A549 (cell line): ENCODE data around the gene ENPP1. TPM values are rescaled to one million over a fixed set of nuclear protein-coding genes. Genes with fewer than 3 reads are reported as not detected.

Experiments
- ATAC-seq, 2 experiments: fragments of 200-7000 bp in 1 of 2; fragments of >200 bp in 1 of 2; cut with Nextera tagmentation in 1 of 2; cut with Tn5 transposase in 1 of 2; 3 replicates each; pipeline versions ENCODE4 v1.8.0 to v1.9.1; 2018 to 2020; ENCODE audit warnings: mild to moderate bottlenecking in 1 of 2, moderate library complexity in 1 of 2
- CTCF ChIA-PET: fragments of 300-600 bp; sonication (Branson Sonifier 250); formaldehyde crosslinking; extraction: SDS; loops from one replicate; lab custom pipeline; 2021; ENCODE audit warnings: antibody characterized with exemption, inconsistent platforms; lab: Yijun Ruan, JAX
- POLR2A ChIA-PET: fragments of 350-600 bp; formaldehyde crosslinking; extraction: SDS; loops from one replicate; lab custom pipeline; 2021; ENCODE audit warnings: antibody characterized with exemption, inconsistent platforms; lab: Yijun Ruan, JAX
- DNase-seq, 2 experiments: peaks; one replicate each; pipeline versions ENCODE4 v3.0.0 to v3.0.0-alpha.2; 2011 to 2016; ENCODE audit warnings: low read depth in 1 of 2, low spot score in 1 of 2
- FAIRE-seq: peaks from 2 replicates; lab custom pipeline; 2011; peaks lifted over from hg19 to GRCh38; lab: Jason Lieb, UNC
- H3K27ac ChIP-seq, 2 experiments: fragments of >200 bp; sonication (Bioruptor Twin); formaldehyde crosslinking; 3 replicates each; pipeline ENCODE4 v1.5.1; 2016 to 2017
- H3K4me1 ChIP-seq: fragments of >200 bp; sonication (Bioruptor Twin); formaldehyde crosslinking; 3 replicates; pipeline ENCODE4 v1.6.1; 2016
- H3K4me2 ChIP-seq: fragments of >200 bp; sonication (Bioruptor Twin); formaldehyde crosslinking; 3 replicates; pipeline ENCODE4 v1.6.1; 2016
- H3K4me3 ChIP-seq: fragments of >200 bp; sonication (Bioruptor Twin); formaldehyde crosslinking; 3 replicates; pipeline ENCODE4 v1.5.1; 2016
- H3K9me3 ChIP-seq: fragments of >200 bp; sonication (Bioruptor Twin); formaldehyde crosslinking; 3 replicates; pipeline ENCODE4 v1.6.1; 2016
- BHLHE40 ChIP-seq: IDR thresholded peaks from 2 replicates; pipeline ENCODE4 v1.6.1; 2012; ENCODE audit warnings: low read depth, low read length, inconsistent platforms
- CEBPB ChIP-seq, 2 experiments: fragments of >200 bp in 1 of 2; sonication (Bioruptor Twin) in 1 of 2; formaldehyde crosslinking in 1 of 2; IDR thresholded peaks; 2 replicates each; pipeline ENCODE4 v1.6.1; 2012 to 2016
- CTCF ChIP-seq: fragments of >200 bp; sonication (Bioruptor Twin); formaldehyde crosslinking; IDR thresholded peaks from 3 replicates; pipeline ENCODE4 v1.5.1; 2016
- FOSB ChIP-seq: fragments of 250-450 bp; sonication (Bioruptor Pico); IDR thresholded peaks from 2 replicates; pipeline ENCODE4 v1.5.0; 2020; ENCODE audit warnings: mild to moderate bottlenecking, moderate library complexity
- GATA3 ChIP-seq: IDR thresholded peaks from 2 replicates; pipeline ENCODE4 v1.6.1; 2012; ENCODE audit warnings: borderline replicate concordance
- HEYL ChIP-seq: fragments of 250-450 bp; sonication (Bioruptor Pico); IDR thresholded peaks from 2 replicates; pipeline ENCODE4 v1.8.0; 2021; ENCODE audit warnings: mild to moderate bottlenecking, moderate library complexity
- HMGXB4 ChIP-seq: fragments of 250-450 bp; sonication (Bioruptor Pico); IDR thresholded peaks from 2 replicates; pipeline ENCODE4 v1.5.0; 2021; ENCODE audit warnings: mild to moderate bottlenecking, moderate library complexity, borderline replicate concordance
- HOXA7 ChIP-seq: fragments of 250-450 bp; sonication (Bioruptor Pico); IDR thresholded peaks from 2 replicates; pipeline ENCODE4 v1.5.0; 2020; ENCODE audit warnings: mild to moderate bottlenecking, moderate library complexity
- HOXB5 ChIP-seq: fragments of 250-450 bp; sonication (Bioruptor Pico); IDR thresholded peaks from 2 replicates; pipeline ENCODE4 v1.5.0; 2020; ENCODE audit warnings: mild to moderate bottlenecking, moderate library complexity
- JUN ChIP-seq, 2 experiments: fragments of >200 bp; sonication (Bioruptor Twin); formaldehyde crosslinking; IDR thresholded peaks; 2 replicates in 1 of 2; 3 replicates in 1 of 2; pipeline ENCODE4 v1.6.1; 2016 to 2017
- KDM1A ChIP-seq: fragments of 200-600 bp; sonication (generic); IDR thresholded peaks from 2 replicates; pipeline ENCODE4 v1.6.1; 2016; ENCODE audit warnings: low read depth, mild to moderate bottlenecking
- MAFK ChIP-seq: fragments of 450-650 bp; IDR thresholded peaks from 2 replicates; pipeline ENCODE4 v1.6.1; 2014; ENCODE audit not compliant: partially characterized antibody
- MAX ChIP-seq: IDR thresholded peaks from 2 replicates; pipeline ENCODE4 v1.6.1; 2012
- MYC ChIP-seq: IDR thresholded peaks from 2 replicates; pipeline ENCODE4 v1.6.1; 2012; ENCODE audit warnings: mild to moderate bottlenecking, inconsistent platforms, low read length, improper control_type of control experiment, borderline replicate concordance
- NFE2L2 ChIP-seq: fragments of 150-350 bp; conservative IDR thresholded peaks from 2 replicates; pipeline ENCODE4 v1.6.1; 2014; ENCODE audit warnings: low read length
- PBX3 ChIP-seq: IDR thresholded peaks from 2 replicates; pipeline ENCODE4 v1.6.1; 2012
- RAD21 ChIP-seq, 2 experiments: fragments of >200 bp in 1 of 2; sonication (Bioruptor Twin) in 1 of 2; formaldehyde crosslinking in 1 of 2; IDR thresholded peaks in 1 of 2; conservative IDR thresholded peaks in 1 of 2; 2 replicates in 1 of 2; 3 replicates in 1 of 2; pipeline ENCODE4 v1.6.1; 2012 to 2018; ENCODE audit warnings: inconsistent platforms in 1 of 2
- RCOR1 ChIP-seq: fragments of 150-350 bp; IDR thresholded peaks from 2 replicates; pipeline ENCODE4 v1.6.1; 2014; ENCODE audit warnings: antibody characterized with exemption, low read length, low read depth
- REST ChIP-seq: fragments of 200-600 bp; sonication (generic); IDR thresholded peaks from 2 replicates; pipeline ENCODE4 v1.6.1; 2016; ENCODE audit warnings: antibody characterized with exemption, mild to moderate bottlenecking, moderate library complexity
- RNF2 ChIP-seq: fragments of 200-600 bp; sonication (generic); IDR thresholded peaks from 2 replicates; pipeline ENCODE4 v1.6.1; 2016; ENCODE audit warnings: low read depth, mild to moderate bottlenecking, antibody characterized with exemption, moderate library complexity, borderline replicate concordance
- SREBF2 ChIP-seq: fragments of 450-650 bp; IDR thresholded peaks from 2 replicates; pipeline ENCODE4 v1.6.1; 2014; ENCODE audit warnings: mild to moderate bottlenecking, moderate library complexity
- TFCP2L1 ChIP-seq: fragments of 250-450 bp; sonication (Bioruptor Pico); IDR thresholded peaks from 2 replicates; pipeline ENCODE4 v1.5.0; 2021; ENCODE audit warnings: mild to moderate bottlenecking
- TP53 ChIP-seq: fragments of 250-450 bp; sonication (Bioruptor Pico); IDR thresholded peaks from 2 replicates; pipeline ENCODE4 v1.5.0; 2021; ENCODE audit warnings: mild to moderate bottlenecking, moderate library complexity
- USF2 ChIP-seq: fragments of 450-650 bp; IDR thresholded peaks from 2 replicates; pipeline ENCODE4 v1.6.1; 2014; ENCODE audit warnings: antibody characterized with exemption
- ZC3H11A ChIP-seq: fragments of 450-650 bp; IDR thresholded peaks from 2 replicates; pipeline ENCODE4 v1.6.1; 2014; ENCODE audit warnings: antibody characterized with exemption, mild to moderate bottlenecking
- ZNF302 ChIP-seq: fragments of 250-450 bp; sonication (Bioruptor Pico); IDR thresholded peaks from 2 replicates; pipeline ENCODE4 v1.9.0; 2021; ENCODE audit warnings: inconsistent platforms, mild to moderate bottlenecking, moderate library complexity
- WGBS: methylation state at CpG from one replicate; pipeline ENCODE4 v1.1.6; 2017; ENCODE audit errors: missing lambda C conversion rate; 5-methylcytosine and 5-hydroxymethylcytosine counted together
- polyA plus RNA-seq, 4 experiments: library from polyadenylated mRNA; depleted of rRNA in 3 of 4; stranded (reverse); fragments of >200 nt; fragmentation: RNase III in 1 of 4; extraction: RNeasy Plus Mini Kit Qiagen cat#74134 plus additional on column Dnase treatment in 1 of 4; gene quantifications; 2 replicates in 3 of 4; 3 replicates in 1 of 4; pipeline ENCODE4 v1.2.3, GENCODE V29; 2011 to 2017

Gene ENPP1
- polyA plus RNA-seq, 2 of the 4 experiments (the other 2 are of a cell fraction) = 0.97 to 5.3 TPM

- no peak for TF ChIP-seq JUN (IDR thresholded peaks at IDR 0.05)
- no peak for TF ChIP-seq CEBPB (IDR thresholded peaks at IDR 0.05)
- no peak for TF ChIP-seq REST
- TF ChIP-seq RAD21 (conservative IDR thresholded peaks at IDR 0.05 in 1 of 2, IDR thresholded peaks at IDR 0.05 in 1 of 2) = no peak
- TF ChIP-seq RCOR1 = no peak
- no peak for TF ChIP-seq ZC3H11A
- no peak for TF ChIP-seq TFCP2L1 (CRISPR knock-in tag)
- TF ChIP-seq HOXA7 = no peak
- no peak for TF ChIP-seq NFE2L2
- no peak for TF ChIP-seq MYC
- TF ChIP-seq SREBF2 = no peak
- no peak for TF ChIP-seq PBX3
- TF ChIP-seq HOXB5 = no peak
- TF ChIP-seq KDM1A = no peak
- no peak for TF ChIP-seq TP53 (CRISPR knock-in tag)
- no peak for TF ChIP-seq MAFK
- Histone ChIP-seq H3K4me1 (no peaks in the 10 kb centered on the region), H3K4me3 (no peak overlapping the region), H3K4me2 (no peak overlapping the region), H3K27ac (no peak overlapping the region), H3K9me3 (no peaks in the 10 kb centered on the region)
- no peak for ATAC-seq
- FAIRE-seq = no peak
- DNase-seq = no peak
- CTCF ChIA-PET = no interaction called here
- WGBS = 82% methylated on average over 1 of the region's 1 CpG
- POLR2A ChIA-PET = no interaction called here
Measured at GRCh38 chr6:131885237-131885636, 77.4 kb downstream of the ENPP1 start.

- no peak overlapping the region for H3K4me3 ChIP-seq
- no peaks in the 10 kb centered on the region for H3K9me3 ChIP-seq
- FAIRE-seq = no peak
- CTCF ChIA-PET = interaction anchor here (1.0 kb wide), 1 partner anchor 192 kb away, joined by 3 read pairs; no protein-coding TSS in a partner anchor
- H3K4me2 ChIP-seq = no peak overlapping the region
- no peaks in the 10 kb centered on the region for H3K4me1 ChIP-seq
- TF ChIP-seq CEBPB (IDR thresholded peaks at IDR 0.05) (no peak), GATA3 (no peak)
- TF ChIP-seq, all 56 proteins: peak for 0
- no peak for DNase-seq
- POLR2A ChIA-PET = no interaction called here
- no peak for ATAC-seq
- no peak overlapping the region for H3K27ac ChIP-seq
- WGBS = 69% methylated on average over 4 of the region's 4 CpGs
Measured at GRCh38 chr6:131886517-131886916, 78.7 kb downstream of the ENPP1 start.

- TF ChIP-seq HOXA7 = no peak
- TF ChIP-seq HEYL (CRISPR knock-in tag) = no peak
- TF ChIP-seq USF2 = no peak
- TF ChIP-seq BHLHE40 = no peak
- no peak for TF ChIP-seq FOSB (CRISPR knock-in tag)
- no peak for TF ChIP-seq ZNF302
- no peak for TF ChIP-seq MAX
- no peak for TF ChIP-seq HMGXB4 (CRISPR knock-in tag)
- TF ChIP-seq NFE2L2 = no peak
- no peak for TF ChIP-seq RNF2
- TF ChIP-seq CTCF = no peak
- POLR2A ChIA-PET = no interaction called here
- Histone ChIP-seq H3K9me3 (no peaks in the 10 kb centered on the region), H3K4me1 (peaks cover 4% of the 10 kb centered on the region; the same call in 2 of the 3 replicates), H3K27ac (no peak overlapping the region), H3K4me3 (no peak overlapping the region), H3K4me2 (no peak overlapping the region)
- ATAC-seq (no peak), FAIRE-seq (no peak), DNase-seq (no peak)
- CTCF ChIA-PET = interaction anchor here (1.2 kb wide), 1 partner anchor 21 kb away, joined by 3 read pairs; no protein-coding TSS in a partner anchor
- WGBS = 71% methylated on average over 3 of the region's 3 CpGs
Measured at GRCh38 chr6:131890091-131890490, 82.3 kb downstream of the ENPP1 start.
